Esophagus muscularis mucosa (tissue), 4 donors: ENCODE results near the gene ITM2C.

Source experiments
- CTCF ChIP-seq, 3 experiments: fragments of 200-600 bp in 2 of 3; fragments of 450-650 bp in 1 of 3; sonication (generic) in 2 of 3; IDR thresholded peaks; one replicate each; pipeline ENCODE4 v1.5.1; 2017 to 2019; ENCODE audit warnings: antibody characterized with exemption in 3 of 3, mild to moderate bottlenecking in 2 of 3, moderate library complexity in 1 of 3
- EP300 ChIP-seq: sonication (generic); formaldehyde crosslinking; IDR thresholded peaks from one replicate; pipeline ENCODE4 v1.6.1; 2017; ENCODE audit warnings: antibody characterized with exemption
- POLR2A ChIP-seq: fragments of 450-650 bp; IDR thresholded peaks from one replicate; pipeline ENCODE4 v1.6.1; 2017; ENCODE audit warnings: antibody characterized with exemption, moderate library complexity, mild to moderate bottlenecking, low read depth
- POLR2AphosphoS5 ChIP-seq, 2 donors: sonication (generic); formaldehyde crosslinking; IDR thresholded peaks; one replicate each; pipeline ENCODE4 v1.6.1; 2017; ENCODE audit warnings: antibody characterized with exemption in 2 of 2

- no peak for TF ChIP-seq CTCF (IDR thresholded peaks at IDR 0.05)
- no peak for TF ChIP-seq POLR2AphosphoS5 (IDR thresholded peaks at IDR 0.05)
- TF ChIP-seq EP300 = no peak
- no peak for TF ChIP-seq POLR2A
Measured at GRCh38 chr2:230872968-230873660, 8.4 kb downstream of the ITM2C start.
